Measurements from ENCODE around the gene KCNK4.
"Not testable (repeated sequence)": the region's sequence is repeated elsewhere in the genome, so short reads cannot be mapped to it uniquely, and the experiment has no call there.

Gene KCNK4

DNA sequence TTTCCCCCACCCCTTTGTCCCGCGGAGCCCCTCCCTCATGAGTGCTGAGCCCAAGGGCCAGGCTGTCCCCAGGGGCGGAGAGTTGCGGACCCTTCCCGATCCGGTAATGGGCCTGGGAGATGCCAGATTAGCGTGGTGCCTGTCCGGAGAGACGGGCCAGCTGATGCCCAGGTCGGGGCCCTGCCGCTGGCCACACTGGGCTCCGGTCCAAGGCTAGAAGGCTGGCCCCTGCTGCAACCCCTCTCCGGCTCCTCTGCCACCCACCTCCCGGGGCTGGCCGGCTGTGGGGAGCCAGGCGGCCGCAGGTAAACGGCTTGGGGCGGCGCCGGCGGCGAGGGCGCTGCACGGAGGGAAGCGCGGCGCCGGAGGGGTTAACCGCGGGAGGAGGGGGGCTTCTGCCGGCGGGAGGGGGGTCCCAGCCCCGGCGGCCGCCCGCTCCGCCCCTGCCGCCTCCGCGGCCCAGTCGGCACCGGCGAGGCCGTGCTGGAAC lies at the start of gene KCNK4:
TSS of gene KCNK4 (plus strand) at position 41 of the 490 bp plus-strand sequence. CDS start 1,717 bp downstream, outside the sequence.
- DNase-seq (ENCODE audit: low spot score): no peak
- no peak for FAIRE-seq

GRCh38 chr11:64241491-64242374 lies 49.4 kb upstream of the KCNK4 start:
- peak; percentile 29 for DNase-seq (ENCODE audit: low spot score)

GRCh38 chr11:64243236-64243854 lies 47.8 kb upstream of the KCNK4 start:
- DNase-seq (ENCODE audit: low spot score) (no peak), FAIRE-seq (no peak)

More at GRCh38 chr11:64241491-64242374, 49.4 kb upstream of the KCNK4 start:
- no peak for FAIRE-seq

GRCh38 chr11:64244107-64244506 lies 47.0 kb upstream of the KCNK4 start:
- DNase-seq (ENCODE audit: low spot score) (no peak), FAIRE-seq (no peak)

DNA sequence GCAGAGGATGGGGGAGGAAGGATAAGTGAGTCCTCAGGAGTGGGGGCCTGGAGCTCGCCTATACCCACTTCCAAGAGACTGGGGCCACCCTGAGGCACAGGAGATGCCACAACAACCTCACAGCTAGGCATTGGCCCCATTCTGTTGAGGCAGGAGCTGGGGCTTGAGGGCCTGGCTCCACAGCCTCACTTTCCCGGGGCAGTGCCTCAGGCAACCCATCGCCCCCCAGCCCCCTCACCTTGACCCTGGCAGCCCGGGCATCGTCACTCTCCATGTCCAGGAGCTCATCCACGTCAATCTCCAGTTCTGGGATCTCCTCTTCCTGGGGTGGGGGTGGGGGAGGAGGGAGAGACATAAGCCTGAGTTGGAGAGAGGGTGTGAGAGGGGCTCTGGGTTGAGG lies 46.1 kb upstream of the KCNK4 start:
- DNase-seq (ENCODE audit: low spot score): no peak
- FAIRE-seq: no peak

DNA sequence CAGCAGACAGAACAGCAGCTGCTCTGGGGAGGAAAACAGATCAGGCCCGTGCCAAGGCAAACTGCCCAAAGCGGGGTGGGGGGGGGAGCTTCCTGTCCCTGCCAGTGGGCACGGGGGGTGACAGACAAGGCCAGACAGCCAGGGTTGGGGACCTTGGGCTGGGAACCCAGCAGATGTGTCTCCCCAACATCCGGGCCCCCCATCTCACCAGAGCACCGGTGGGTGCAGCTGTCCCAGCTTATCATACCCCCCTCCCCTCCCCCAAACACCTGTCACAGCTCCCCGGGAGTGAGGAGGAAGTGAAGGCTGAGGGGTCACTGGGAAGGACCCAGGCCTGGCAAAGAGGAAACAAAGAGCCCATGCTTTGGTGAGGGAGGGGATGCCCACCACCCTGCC lies 45.7 kb upstream of the KCNK4 start:
- no peak for DNase-seq (ENCODE audit: low spot score)
- FAIRE-seq: no peak

- no peak for FAIRE-seq
- DNase-seq (ENCODE audit: low spot score): peak; percentile 74
Observed at GRCh38 chr11:64245797-64246620, 45.1 kb upstream of the KCNK4 start.

- FAIRE-seq; DNase-seq (ENCODE audit: low spot score): not testable (repeated sequence)
Observed at GRCh38 chr11:64246621-64246870, 44.6 kb upstream of the KCNK4 start.

DNA sequence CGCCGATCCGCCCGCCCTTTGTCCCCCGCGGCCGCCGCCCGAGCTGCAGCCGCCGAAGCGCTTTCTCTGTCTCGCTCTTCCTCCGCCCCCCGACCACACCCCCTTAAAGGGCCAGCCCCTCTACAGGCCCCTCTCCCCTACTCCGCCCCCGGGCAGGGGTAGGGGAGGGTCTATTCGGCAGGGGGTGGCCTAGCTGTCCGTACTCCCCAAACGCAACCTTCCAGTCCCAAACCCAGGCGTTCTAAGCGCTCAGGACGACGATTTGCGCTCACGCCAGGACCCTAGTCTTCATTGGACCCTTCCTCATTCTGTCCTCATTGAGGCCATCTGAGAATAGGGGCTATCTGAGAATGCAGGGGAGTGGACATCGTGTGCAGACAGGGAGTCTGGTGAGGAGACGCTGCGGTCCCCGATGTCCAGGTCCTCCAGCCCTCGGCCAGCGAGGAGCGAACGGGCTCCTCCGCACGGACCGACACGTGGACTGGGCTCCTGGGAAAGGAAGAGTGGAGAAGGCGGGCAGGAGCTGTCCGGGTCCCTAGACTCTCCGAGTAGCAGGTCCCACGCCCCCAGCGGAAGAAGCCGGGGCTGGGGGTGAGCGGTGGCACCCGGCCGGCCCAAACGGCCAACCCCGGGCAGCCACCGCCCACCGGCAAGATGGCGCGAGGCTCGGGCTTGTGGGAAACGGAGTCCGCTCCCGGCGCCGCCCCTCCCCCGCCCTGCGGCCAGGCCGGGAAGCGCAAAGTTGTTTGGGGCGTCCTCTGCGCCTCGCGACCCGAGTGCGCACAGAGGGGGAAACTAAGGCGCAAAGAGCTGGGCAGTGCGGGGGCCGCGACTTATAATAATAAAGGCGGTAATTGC lies 44.0 kb upstream of the KCNK4 start, which contains the start of gene PPP1R14B:
TSS of gene PPP1R14B (minus strand) at position 73 of the 858 bp plus-strand sequence. CDS start 270 bp downstream, outside the sequence.
- FAIRE-seq: no peak
- peak; percentile 91 for DNase-seq (ENCODE audit: low spot score)

DNA sequence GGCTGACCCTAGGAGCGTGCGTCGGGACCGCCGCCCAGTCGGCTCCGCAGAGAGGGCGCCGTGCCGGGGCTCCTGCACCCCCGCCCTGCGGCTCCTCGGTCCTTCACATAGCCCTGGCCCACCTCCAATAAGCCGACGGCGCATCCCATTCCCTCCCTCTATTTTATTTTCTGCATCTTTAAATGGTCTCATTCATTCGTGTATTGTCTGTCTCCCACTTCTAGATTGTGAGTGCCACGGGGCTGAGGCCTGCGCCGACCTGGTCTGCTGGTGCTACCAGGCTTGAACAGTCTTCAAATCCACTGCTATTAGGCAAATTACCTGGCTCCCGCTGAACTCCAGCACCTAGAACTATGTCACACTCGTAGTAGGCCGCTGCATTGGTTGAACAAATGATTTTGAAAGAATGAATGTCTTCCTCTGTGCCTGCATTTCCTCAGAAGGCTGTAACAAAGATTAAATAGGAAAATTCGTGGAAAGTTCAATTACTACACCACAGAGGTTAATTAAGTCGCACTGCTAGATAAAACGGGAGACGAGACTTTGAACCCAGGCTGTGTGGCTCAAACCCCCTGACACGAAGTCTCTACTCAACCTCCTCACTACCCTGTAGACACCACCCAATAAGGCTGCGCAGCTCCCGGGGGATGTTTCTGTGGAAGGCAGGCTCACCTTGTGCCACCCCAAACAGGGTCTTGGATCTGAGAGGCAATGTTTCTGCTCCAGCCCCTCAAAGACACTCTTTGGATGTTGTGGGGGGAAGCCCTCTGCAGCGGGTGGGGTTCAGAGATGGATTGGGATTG lies 43.2 kb upstream of the KCNK4 start:
- FAIRE-seq: no peak
- no peak for DNase-seq (ENCODE audit: low spot score)

DNA sequence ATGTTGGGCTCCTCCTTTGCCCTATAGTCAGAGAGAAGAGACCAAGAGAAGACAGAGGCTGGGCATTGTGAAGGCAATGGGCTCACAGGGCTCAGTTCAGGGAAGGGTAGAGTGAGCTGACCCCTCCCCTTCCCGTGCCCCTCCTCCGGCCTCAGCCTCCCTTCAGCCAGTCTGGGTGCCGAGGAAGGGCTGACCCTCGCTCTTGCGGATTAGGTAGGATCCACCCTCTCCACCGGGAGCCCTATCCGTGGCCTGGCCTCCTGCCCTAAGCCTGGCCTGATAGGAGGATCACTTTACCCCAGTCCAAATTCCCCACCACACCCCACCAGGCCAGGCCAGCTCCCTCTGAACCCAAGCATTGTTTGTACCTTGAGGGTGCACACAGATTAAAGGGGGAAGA lies 42.5 kb upstream of the KCNK4 start:
- no peak for DNase-seq (ENCODE audit: low spot score)
- FAIRE-seq: no peak

GRCh38 chr11:64249038-64249437 lies 42.1 kb upstream of the KCNK4 start:
- DNase-seq (ENCODE audit: low spot score) (no peak), FAIRE-seq (no peak)

GRCh38 chr11:64249563-64250414 lies 41.3 kb upstream of the KCNK4 start:
- DNase-seq (ENCODE audit: low spot score) (no peak), FAIRE-seq (no peak)

DNA sequence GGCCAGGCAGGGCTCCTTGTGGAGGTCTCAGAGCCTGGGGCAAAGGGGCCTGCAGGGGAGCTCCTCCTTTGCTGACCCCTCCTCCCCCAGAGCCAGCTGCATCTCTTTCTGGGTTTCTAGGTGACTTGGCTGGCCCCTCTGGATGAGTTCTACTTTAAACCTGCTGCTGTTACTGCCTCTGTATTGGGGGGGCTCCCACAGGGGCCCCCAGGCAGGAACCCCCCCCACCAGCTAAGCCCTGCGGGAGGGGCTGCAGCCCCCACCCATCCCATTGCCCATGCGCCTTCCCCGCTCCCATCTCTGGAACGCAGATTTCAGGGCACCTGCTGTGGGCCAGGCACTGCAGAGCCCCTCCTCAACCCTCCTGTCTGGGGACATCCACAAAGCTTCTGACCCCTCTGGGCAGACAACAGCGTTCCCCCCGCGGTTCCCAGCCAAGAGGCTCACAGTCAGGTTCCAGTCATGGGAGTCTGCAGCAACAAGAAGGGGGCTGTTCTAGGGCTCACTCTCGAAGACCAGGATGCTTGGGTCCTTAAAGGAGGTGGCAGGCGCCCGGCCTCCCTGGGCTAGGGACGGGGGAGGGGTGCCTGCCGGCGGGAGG lies 40.6 kb upstream of the KCNK4 start:
- DNase-seq (ENCODE audit: low spot score) (peak; percentile 35), FAIRE-seq (no peak)

DNA sequence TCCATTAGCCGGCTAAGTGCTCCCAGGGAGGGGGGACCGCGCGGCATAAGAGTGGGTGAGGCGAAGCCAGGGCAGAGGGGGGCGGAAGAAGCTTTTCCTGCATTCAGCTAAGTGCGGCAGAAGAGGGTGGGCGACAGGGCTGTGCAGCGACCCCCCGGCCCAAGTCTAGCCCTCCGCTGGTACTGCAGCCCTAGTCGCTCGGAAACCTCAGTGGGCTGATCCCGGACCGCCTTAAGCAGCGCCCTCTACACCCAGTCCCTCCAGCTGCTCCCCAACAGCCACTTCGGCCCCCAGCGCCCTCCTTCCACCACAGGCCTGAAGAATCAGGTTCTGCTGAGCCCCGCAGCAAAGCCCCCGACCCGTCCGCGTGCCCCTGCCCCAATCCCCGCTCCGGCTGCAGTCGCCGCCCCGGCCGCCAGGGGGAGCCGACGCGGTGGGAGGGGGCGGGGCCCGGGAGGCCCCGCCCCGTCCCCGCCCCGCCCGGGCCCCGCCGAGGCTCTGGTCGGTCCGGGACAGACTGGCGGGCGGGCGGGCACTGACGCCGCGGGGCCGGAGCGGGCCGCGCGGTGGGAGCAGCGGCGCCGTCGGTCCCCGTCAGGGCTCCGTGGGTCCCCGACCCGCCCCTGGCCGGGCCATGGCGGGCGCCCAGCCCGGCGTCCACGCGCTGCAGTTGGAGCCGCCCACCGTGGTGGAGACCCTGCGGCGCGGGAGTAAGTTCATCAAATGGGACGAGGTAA lies 39.9 kb upstream of the KCNK4 start, which contains the start of gene PLCB3:
TSS of gene PLCB3 (plus strand) at position 515 of the 737 bp plus-strand sequence. CDS start at position 635, 120 bp downstream.
- no peak for FAIRE-seq
- peak; percentile 85 for DNase-seq (ENCODE audit: low spot score)

- FAIRE-seq: no peak
Observed at GRCh38 chr11:64251753-64252002, 39.4 kb upstream of the KCNK4 start.

GRCh38 chr11:64252003-64252872 lies 38.9 kb upstream of the KCNK4 start:
- FAIRE-seq (no peak), DNase-seq (ENCODE audit: low spot score) (peak; percentile 74)

More at GRCh38 chr11:64251753-64252002, 39.4 kb upstream of the KCNK4 start:
- DNase-seq (ENCODE audit: low spot score): no peak
